SW480 (cell line): ENCODE results near the gene ACVR1B.

Source experiments
- DNase-seq: peaks from one replicate; pipeline ENCODE4 v3.0.0-alpha.2; 2016; ENCODE audit warnings: low spot score

The ACVR1B gene

DNA sequence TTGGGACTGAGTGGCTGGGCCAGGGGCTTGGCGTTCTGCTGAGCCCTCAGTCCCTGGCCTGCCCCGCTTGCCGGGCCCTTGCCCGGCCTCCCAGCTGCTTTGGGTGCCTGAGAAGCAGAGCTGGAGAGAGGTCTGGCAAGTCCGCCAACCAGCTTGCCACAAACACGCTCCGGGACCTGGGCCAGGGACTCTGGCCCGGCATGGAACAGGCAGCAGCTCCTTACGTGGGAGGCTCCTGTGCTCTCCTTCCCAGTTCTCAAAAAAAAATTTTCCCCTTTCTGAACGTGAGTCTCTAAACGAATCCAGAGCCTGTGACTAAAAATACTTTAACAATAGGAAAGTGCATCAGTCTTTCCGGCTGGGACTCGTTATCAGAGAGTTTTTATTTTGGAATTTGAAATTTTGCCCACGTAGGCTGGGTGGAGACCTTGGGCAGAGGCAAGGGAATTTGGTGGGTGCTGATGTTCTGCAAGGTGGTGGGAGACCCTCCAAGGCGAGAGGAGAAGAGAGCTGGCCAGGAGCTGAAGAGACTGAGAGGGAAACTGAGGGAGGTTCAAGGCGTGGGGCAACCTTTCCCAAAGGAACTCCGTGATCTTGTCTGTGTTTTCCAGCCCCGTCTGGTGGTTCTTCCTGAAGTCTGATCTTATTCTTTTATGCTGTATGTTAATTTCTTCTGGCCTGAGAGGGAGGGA, 92.9 kb downstream of the ACVR1B start:
- DNase-seq: no peak

DNA sequence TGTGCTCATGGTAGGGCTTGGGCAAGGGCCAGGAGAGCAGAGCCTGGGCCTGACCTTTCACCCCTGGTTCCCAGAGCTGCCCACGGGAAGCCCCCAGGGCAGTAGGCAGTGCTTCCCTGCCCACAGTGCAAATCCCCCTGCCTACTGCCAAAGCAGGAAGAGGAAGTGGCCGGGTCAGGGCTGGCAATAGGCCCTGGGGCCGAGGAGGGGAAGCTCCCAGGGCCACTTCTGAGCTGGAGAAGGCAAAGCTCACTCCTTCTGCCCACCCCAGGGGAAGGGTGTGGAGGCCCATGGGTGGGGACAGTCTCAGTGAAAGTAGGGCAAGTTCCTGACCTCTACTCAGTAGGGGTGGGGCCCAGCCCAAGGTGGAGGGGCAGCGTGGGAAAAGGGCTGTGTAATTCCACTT, 94.3 kb downstream of the ACVR1B start:
- DNase-seq: no peak
